Natural killer cell treated with Interleukin-12 subunit alpha and Interleukin-12 subunit beta and Interleukin-15 and Interleukin-18, amount 100 ng/mL, for 72 hours (primary cell): ENCODE measurements around the gene FBXO44. TPM values are rescaled to one million over a fixed set of nuclear protein-coding genes. Genes with fewer than 3 reads are reported as not detected.

ENCODE experiments used
- ATAC-seq, 2 donors: fragments of 150-1000 bp; cut with Tn5 transposase in 1 of 2; sonication (Bioruptor Pico), chemical (Tn5 transposase) in 1 of 2; 2 replicates each; pipeline ENCODE4 v1.10.0; 2021
- DNase-seq: peaks from one replicate; pipeline ENCODE4 v3.0.0; 2022; ENCODE audit warnings: low spot score
- H3K27ac Mint-ChIP-seq, 2 donors: 1 replicate in 1 of 2; 2 replicates in 1 of 2; pipeline ENCODE4 v1.8.0; 2022; ENCODE audit warnings: mixed read lengths in 2 of 2, mild to moderate bottlenecking in 1 of 2, moderate library complexity in 1 of 2
- H3K27me3 Mint-ChIP-seq, 2 donors: 1 replicate in 1 of 2; 2 replicates in 1 of 2; pipeline ENCODE4 v1.8.0; 2022; ENCODE audit warnings: mixed read lengths in 2 of 2
- H3K36me3 Mint-ChIP-seq: one replicate; pipeline ENCODE4 v1.8.0; 2022; ENCODE audit warnings: mixed read lengths
- H3K4me1 Mint-ChIP-seq, 2 donors: 1 replicate in 1 of 2; 2 replicates in 1 of 2; pipeline ENCODE4 v1.8.0; 2022; ENCODE audit warnings: low read depth in 2 of 2, mixed read lengths in 2 of 2, mild to moderate bottlenecking in 1 of 2
- H3K4me3 Mint-ChIP-seq: one replicate; pipeline ENCODE4 v1.8.0; 2022; ENCODE audit warnings: mixed read lengths
- H3K9me3 Mint-ChIP-seq: 2 replicates; pipeline ENCODE4 v1.8.0; 2022; ENCODE audit warnings: mixed read lengths
- total RNA-seq, 2 donors: library from RNA; stranded (reverse); gene quantifications; one replicate each; pipeline ENCODE4 v1.2.3, GENCODE V29; 2022

The FBXO44 gene
- total RNA-seq, 2 donors from 2014 or later, result 45.4 to 49.7 TPM

GRCh38 chr1:11645670-11646265 is 8.9 kb upstream of the FBXO44 start:
- no peak overlapping the region for H3K4me3 Mint-ChIP-seq
- no peaks in the 10 kb centered on the region for H3K9me3 Mint-ChIP-seq
- ATAC-seq, result peak in 1 of 2 donors; percentile 43
- H3K36me3 Mint-ChIP-seq, result no peaks in the 10 kb centered on the region
- peaks cover 12 to 16% of the 10 kb centered on the region in 2 donors for H3K4me1 Mint-ChIP-seq
- peak; percentile 83 for DNase-seq
- no peaks in the 10 kb centered on the region for H3K27me3 Mint-ChIP-seq
- H3K27ac Mint-ChIP-seq, result no peak overlapping the region

- no peak overlapping the region for H3K4me3 Mint-ChIP-seq
- peaks cover 17 to 22% of the 10 kb centered on the region in 2 donors for H3K4me1 Mint-ChIP-seq
- H3K27me3 Mint-ChIP-seq, result no peaks in the 10 kb centered on the region
These were observed 8.4 kb upstream of the FBXO44 start for GRCh38 chr1:11646317-11646716.

GRCh38 chr1:11647333-11647732 is 7.3 kb upstream of the FBXO44 start:
- Mint-ChIP-seq H3K27ac (peak overlapping the region in 1 of 2 donors; percentile 47), H3K27me3 (no peaks in the 10 kb centered on the region), H3K36me3 (no peaks in the 10 kb centered on the region), H3K4me3 (no peak overlapping the region), H3K9me3 (no peaks in the 10 kb centered on the region), H3K4me1 (peaks cover 26 to 27% of the 10 kb centered on the region in 2 donors)
- no peak for DNase-seq
- ATAC-seq, result no peak

More at GRCh38 chr1:11646317-11646716, 8.4 kb upstream of the FBXO44 start:
- Mint-ChIP-seq H3K36me3 (no peaks in the 10 kb centered on the region), H3K9me3 (no peaks in the 10 kb centered on the region), H3K27ac (peak overlapping the region in 1 of 2 donors; percentile 47)
- ATAC-seq (no peak), DNase-seq (no peak)

DNA sequence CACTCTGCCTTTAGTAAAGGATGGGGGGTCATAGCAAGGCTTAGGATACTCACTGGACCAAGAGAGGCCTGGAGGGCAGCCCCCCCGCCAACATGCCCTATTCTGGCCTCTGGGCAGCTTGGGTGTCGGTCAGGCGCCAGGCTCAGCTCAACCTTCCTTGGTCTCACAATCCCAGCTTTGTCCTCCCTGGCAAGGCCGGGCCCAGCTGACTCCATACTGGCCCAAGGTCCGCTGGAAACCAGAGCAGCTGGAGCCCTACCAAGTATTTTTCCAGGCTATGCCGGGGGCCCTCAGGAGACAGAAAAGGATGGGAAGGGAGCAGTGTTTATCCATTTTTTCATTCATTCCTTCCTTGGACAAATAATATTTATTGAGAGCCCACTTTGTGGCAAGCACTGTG is 6.6 kb upstream of the FBXO44 start:
- Mint-ChIP-seq H3K36me3 (no peaks in the 10 kb centered on the region), H3K4me3 (no peak overlapping the region), H3K27me3 (no peaks in the 10 kb centered on the region), H3K9me3 (no peaks in the 10 kb centered on the region), H3K4me1 (peaks cover 25 to 27% of the 10 kb centered on the region in 2 donors), H3K27ac (no peak overlapping the region)
- no peak for ATAC-seq
- no peak for DNase-seq

- Mint-ChIP-seq H3K4me3 (no peak overlapping the region), H3K27me3 (no peaks in the 10 kb centered on the region), H3K9me3 (no peaks in the 10 kb centered on the region), H3K4me1 (peaks cover 25 to 27% of the 10 kb centered on the region in 2 donors), H3K36me3 (no peaks in the 10 kb centered on the region), H3K27ac (no peak overlapping the region)
- ATAC-seq, result peak in 1 of 2 donors; percentile 43
- DNase-seq, result no peak
These were observed 5.9 kb upstream of the FBXO44 start for GRCh38 chr1:11648732-11649158.

- no peaks in the 10 kb centered on the region for H3K27me3 Mint-ChIP-seq
- no peak overlapping the region for H3K4me3 Mint-ChIP-seq
- no peaks in the 10 kb centered on the region for H3K9me3 Mint-ChIP-seq
- ATAC-seq, result no peak
- peaks cover 25 to 27% of the 10 kb centered on the region in 2 donors for H3K4me1 Mint-ChIP-seq
- DNase-seq, result no peak
- H3K27ac Mint-ChIP-seq, result no peak overlapping the region
- no peaks in the 10 kb centered on the region for H3K36me3 Mint-ChIP-seq
These were observed 5.4 kb upstream of the FBXO44 start for GRCh38 chr1:11649237-11649623.

DNA sequence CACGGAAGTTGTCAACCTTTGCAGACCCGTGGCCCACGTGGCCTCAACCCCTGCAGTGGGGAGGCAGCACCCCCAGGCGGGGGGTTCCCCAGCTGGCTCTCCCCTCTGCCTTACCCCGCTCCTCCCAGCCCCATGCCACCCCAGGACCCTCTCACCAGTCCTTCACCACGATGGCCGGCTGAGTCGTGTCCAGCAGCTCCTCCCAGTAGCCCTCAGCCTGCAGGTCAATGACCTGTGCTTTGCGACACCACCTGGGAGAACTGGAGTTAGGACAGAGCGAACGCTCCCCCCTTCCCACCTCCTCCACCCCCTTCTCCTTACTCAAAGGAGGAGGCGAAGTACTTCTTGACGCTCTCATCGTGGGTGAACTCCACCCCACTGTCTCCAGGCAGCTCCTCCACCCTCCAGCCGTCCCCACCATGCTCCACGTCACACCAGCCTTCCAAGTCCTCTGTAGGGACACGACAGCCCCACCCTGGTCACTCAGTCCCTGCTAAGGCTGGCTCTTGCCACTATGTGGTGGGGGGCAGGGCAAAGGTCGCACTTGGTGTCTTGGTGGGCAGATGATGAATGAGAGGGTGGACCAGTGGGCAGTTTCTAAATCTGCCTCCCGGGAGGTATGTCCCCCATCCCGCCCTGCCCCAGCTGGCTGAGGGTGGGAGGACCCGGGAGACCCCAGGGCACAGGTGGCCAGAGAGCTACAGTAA is 4.9 kb upstream of the FBXO44 start:
- peak overlapping the region; percentile 80 for H3K4me3 Mint-ChIP-seq
- H3K4me1 Mint-ChIP-seq, result peaks cover 25 to 27% of the 10 kb centered on the region in 2 donors
- H3K27me3 Mint-ChIP-seq, result no peaks in the 10 kb centered on the region
- no peak for DNase-seq
- peak overlapping the region in 1 of 2 donors; percentile 71 for H3K27ac Mint-ChIP-seq
- ATAC-seq, result peak in 1 of 2 donors; percentile 1
- H3K9me3 Mint-ChIP-seq, result no peaks in the 10 kb centered on the region
- H3K36me3 Mint-ChIP-seq, result no peaks in the 10 kb centered on the region

DNA sequence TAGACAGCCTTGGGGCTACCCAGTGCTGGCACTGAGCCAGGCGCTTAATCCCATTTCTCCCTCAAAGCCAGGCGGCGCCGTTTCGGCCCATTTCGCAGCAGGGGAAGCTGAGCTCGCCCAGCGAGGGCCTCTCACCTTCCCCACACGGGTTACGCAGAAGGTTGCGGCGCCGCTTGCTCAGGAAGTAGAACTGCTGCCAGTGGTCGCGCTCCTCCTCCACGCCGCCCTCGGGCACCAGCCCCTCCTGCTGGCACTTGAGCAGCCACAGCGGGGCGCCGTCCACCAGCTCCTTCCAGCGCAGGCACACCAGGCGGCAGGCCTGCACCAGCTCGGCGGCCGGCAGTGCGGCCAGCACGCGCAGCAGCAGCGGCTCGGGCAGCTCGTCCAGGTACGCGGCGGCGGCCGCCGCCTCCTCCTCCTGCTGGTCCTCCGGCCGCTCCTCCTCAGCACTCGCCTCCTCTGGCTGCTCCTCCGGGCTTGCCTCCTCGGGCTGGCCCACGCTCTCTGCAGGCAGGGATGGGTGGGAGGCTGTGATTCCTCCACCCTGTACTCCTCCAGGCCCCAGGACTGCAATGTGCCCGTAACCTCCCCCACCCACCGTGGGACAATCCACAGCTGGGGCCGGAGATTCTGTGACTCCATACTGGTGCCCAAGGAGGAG is 4.2 kb upstream of the FBXO44 start:
- Mint-ChIP-seq H3K27me3 (no peaks in the 10 kb centered on the region), H3K4me3 (peak overlapping the region; percentile 80)

DNA sequence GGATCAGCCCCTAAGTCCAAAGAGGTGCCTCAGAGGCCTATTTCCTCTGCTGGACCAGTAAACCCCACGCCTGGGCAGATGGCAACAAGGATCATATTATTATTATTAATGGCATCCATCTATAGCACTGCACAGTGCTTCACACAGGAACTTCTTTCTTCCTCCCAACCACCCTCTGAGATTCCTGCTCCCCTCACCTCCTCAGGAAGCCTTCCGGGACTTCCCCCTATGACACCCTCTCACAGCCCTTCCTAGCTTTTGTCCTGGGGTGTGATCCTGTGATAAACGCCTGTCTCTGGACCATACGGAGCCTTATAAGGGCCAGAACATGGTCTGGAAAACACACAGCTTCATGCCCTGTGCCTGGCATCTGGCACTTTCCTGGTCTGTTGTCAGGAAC is 3.7 kb upstream of the FBXO44 start:
- no peak for DNase-seq
- Mint-ChIP-seq H3K27ac (peak overlapping the region; percentile 71 to 89), H3K27me3 (no peaks in the 10 kb centered on the region), H3K4me1 (peaks cover 27 to 31% of the 10 kb centered on the region in 2 donors), H3K36me3 (no peaks in the 10 kb centered on the region), H3K4me3 (peak overlapping the region; percentile 80), H3K9me3 (no peaks in the 10 kb centered on the region)
- no peak for ATAC-seq

More for the DNA sequence above, 4.2 kb upstream of the FBXO44 start:
- peak; percentile 89 to 92 for ATAC-seq
- Mint-ChIP-seq H3K27ac (peak overlapping the region; percentile 71 to 89), H3K4me1 (peaks cover 27 to 28% of the 10 kb centered on the region in 2 donors), H3K36me3 (no peaks in the 10 kb centered on the region), H3K9me3 (no peaks in the 10 kb centered on the region)
- peak; percentile 95 for DNase-seq

DNA sequence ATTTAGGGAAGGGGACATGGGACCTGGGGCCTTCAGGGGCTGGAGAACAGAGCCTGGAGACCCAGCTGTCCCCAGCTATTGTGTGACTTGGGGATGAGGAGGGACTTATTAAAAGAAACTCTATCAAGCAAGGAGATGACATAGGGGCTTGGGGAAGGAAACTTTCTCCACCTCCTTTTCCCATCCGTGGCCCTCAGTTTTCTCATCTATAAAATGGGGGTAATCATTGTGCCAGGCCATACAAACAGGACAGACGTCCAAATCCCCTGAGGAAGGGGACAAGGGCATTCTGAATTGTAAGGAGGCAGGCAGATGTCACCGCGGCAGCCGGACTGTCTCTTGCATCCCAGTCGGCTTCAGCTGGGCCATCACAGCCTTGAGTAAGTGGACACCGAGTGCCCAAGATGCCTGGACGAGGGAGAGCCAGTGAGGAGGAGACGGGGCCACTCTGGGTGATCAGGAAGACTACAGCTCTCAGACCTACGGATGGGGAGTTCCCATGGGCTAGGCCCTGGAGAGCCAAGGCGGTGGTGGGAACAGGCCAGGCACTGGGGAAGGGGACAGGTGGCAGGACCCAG is 2.4 kb upstream of the FBXO44 start:
- Mint-ChIP-seq H3K36me3 (no peaks in the 10 kb centered on the region), H3K27me3 (no peaks in the 10 kb centered on the region), H3K4me3 (no peak overlapping the region), H3K4me1 (peaks cover 27% of the 10 kb centered on the region in 2 donors), H3K27ac (peak overlapping the region in 1 of 2 donors; percentile 73), H3K9me3 (no peaks in the 10 kb centered on the region)
- ATAC-seq, result no peak
- no peak for DNase-seq

DNA sequence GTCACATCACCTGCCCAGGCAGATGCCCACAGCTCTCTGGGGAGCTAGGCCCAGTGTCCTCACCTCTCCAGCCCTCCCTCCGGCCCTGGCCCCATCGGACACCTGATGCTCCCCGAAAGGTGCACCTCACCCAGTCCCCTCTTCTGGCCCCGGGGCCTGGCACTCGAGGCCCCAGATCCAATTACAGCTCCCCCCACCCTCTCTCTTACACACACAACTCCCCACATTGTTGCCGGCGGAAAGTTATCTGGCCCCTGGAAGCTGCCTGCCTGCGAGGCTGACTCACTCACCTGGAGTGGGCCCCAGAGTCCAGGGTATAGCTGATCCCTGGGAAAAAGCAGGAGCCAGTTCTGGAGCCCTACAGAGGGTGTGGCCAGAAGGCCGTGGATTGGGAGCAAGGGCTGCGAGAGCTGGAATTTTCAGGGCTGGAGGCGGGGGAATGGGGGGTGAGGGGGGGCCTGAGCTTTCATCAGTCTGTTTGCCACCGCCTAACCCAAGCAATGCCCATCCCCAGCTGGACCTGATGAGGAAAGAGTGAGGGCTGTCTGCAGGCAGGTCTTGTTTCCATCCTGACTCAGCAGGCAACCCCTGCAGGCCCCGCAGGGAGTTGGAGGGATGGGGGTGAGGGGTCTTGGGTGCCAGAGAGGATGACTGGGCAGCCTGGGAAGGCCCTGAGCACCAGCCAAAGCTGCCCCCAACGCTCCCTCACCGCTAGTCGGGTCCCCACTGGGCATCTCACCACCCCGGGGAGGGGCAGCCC is 1.4 kb upstream of the FBXO44 start:
- no peaks in the 10 kb centered on the region for H3K27me3 Mint-ChIP-seq
- H3K27ac Mint-ChIP-seq, result no peak overlapping the region
- H3K4me3 Mint-ChIP-seq, result peak overlapping the region; percentile 42
- H3K36me3 Mint-ChIP-seq, result no peaks in the 10 kb centered on the region
- H3K9me3 Mint-ChIP-seq, result no peaks in the 10 kb centered on the region
- peaks cover 27% of the 10 kb centered on the region in 2 donors for H3K4me1 Mint-ChIP-seq
- ATAC-seq (no peak), DNase-seq (no peak)

- H3K27ac Mint-ChIP-seq, result no peak overlapping the region
- H3K27me3 Mint-ChIP-seq, result no peaks in the 10 kb centered on the region
These were observed 878 bp upstream of the FBXO44 start for GRCh38 chr1:11653861-11654136.

More at GRCh38 chr1:11653861-11654136, 878 bp upstream of the FBXO44 start:
- ATAC-seq (no peak), DNase-seq (no peak)
- Mint-ChIP-seq H3K4me1 (peaks cover 27% of the 10 kb centered on the region in 2 donors), H3K36me3 (no peaks in the 10 kb centered on the region), H3K4me3 (peak overlapping the region; percentile 42), H3K9me3 (no peaks in the 10 kb centered on the region)
